HepG2 (cell line): ENCODE data around the gene SAMD15. TPM values are rescaled to one million over a fixed set of nuclear protein-coding genes. Genes with fewer than 3 reads are reported as not detected.

Source experiments
- ATAC-seq: fragments of 200-7000 bp; cut with Tn5 transposase; 3 replicates; pipeline ENCODE4 v1.9.1; 2020; ENCODE audit warnings: mild to moderate bottlenecking, moderate library complexity
- BruUV-seq: library from RNA; stranded (reverse); fragments of 400-500 nt; replicated peaks from 2 replicates; lab custom pipeline; 2021; lab: Mats Ljungman, UMichigan
- CTCF ChIA-PET: fragments of 300-600 bp; formaldehyde crosslinking; extraction: SDS; loops from one replicate; lab custom pipeline; 2021; ENCODE audit warnings: low total read pairs, inconsistent platforms, low intra/inter-chr PET ratio; lab: Yijun Ruan, JAX
- POLR2A ChIA-PET: fragments of 350-600 bp; sonication (Branson Sonifier 250); formaldehyde crosslinking; loops from one replicate; lab custom pipeline; 2020; ENCODE audit warnings: antibody characterized with exemption, inconsistent platforms; lab: Yijun Ruan, JAX
- DNase-seq: peaks from one replicate; pipeline ENCODE4 v3.0.0-alpha.2; 2015; ENCODE audit warnings: low spot score
- FAIRE-seq: peaks from 3 replicates; lab custom pipeline; 2011; peaks lifted over from hg19 to GRCh38; lab: Jason Lieb, UNC
- H2AFZ ChIP-seq: one replicate; pipeline ENCODE4 v1.6.1; 2011; ENCODE audit warnings: low read length, inconsistent platforms
- H3K27ac ChIP-seq: fragments of 300-600 bp; 3 replicates; pipeline ENCODE4 v1.8.0; 2011; ENCODE audit warnings: mixed run types, mild to moderate bottlenecking, mixed read lengths, low read length, inconsistent platforms; ENCODE audit not compliant: insufficient read depth; ENCODE audit errors: extremely low read length
- H3K27me3 ChIP-seq, 2 experiments: fragments of 200-600 bp in 1 of 2; 2 replicates in 1 of 2; 3 replicates in 1 of 2; pipeline versions ENCODE4 v1.6.0 to v1.8.0; 2011; ENCODE audit warnings: low read length in 2 of 2, mild to moderate bottlenecking in 2 of 2, moderate library complexity in 2 of 2, inconsistent platforms in 1 of 2; ENCODE audit not compliant: insufficient read depth in 2 of 2, control insufficient read depth in 1 of 2
- H3K36me3 ChIP-seq, 2 experiments: fragments of 200-600 bp in 1 of 2; replicated peaks in 1 of 2; 2 replicates in 1 of 2; 3 replicates in 1 of 2; pipeline versions ENCODE4 v1.5.1 to v1.8.0; 2011; ENCODE audit warnings: low read length in 2 of 2, inconsistent platforms in 1 of 2; ENCODE audit not compliant: insufficient read depth in 2 of 2, control insufficient read depth in 1 of 2
- H3K4me1 ChIP-seq: 2 replicates; pipeline ENCODE4 v1.5.1; 2012; ENCODE audit warnings: low read length, inconsistent platforms; ENCODE audit not compliant: insufficient read depth
- H3K4me2 ChIP-seq: 2 replicates; pipeline ENCODE4 v1.6.0; 2011; ENCODE audit warnings: low read depth, low read length, inconsistent platforms
- H3K4me3 ChIP-seq, 3 experiments: fragments of 200-600 bp in 1 of 3; sonication (generic), shearing (Covaris generic) in 1 of 3; replicated peaks in 1 of 3; 2 replicates each; pipeline ENCODE4 v1.5.1; 2011 to 2016; ENCODE audit warnings: low read length in 3 of 3, inconsistent platforms in 2 of 3, low read depth in 2 of 3, mild to moderate bottlenecking in 2 of 3, control low read depth in 1 of 3, mixed read lengths in 1 of 3; ENCODE audit not compliant: insufficient read depth in 1 of 3
- H3K79me2 ChIP-seq: one replicate; pipeline ENCODE4 v1.6.1; 2011; ENCODE audit warnings: low read length, inconsistent platforms; ENCODE audit not compliant: insufficient read depth
- H3K9ac ChIP-seq: 2 replicates; pipeline ENCODE4 v1.6.0; 2011; ENCODE audit warnings: mild to moderate bottlenecking, low read depth, low read length, inconsistent platforms; ENCODE audit not compliant: insufficient read depth
- H3K9me3 ChIP-seq: 2 replicates; pipeline ENCODE4 v1.5.1; 2012; ENCODE audit warnings: mild to moderate bottlenecking, low read length
- H4K20me1 ChIP-seq: 2 replicates; pipeline ENCODE4 v1.6.0; 2011; ENCODE audit warnings: inconsistent platforms, mild to moderate bottlenecking, low read length, moderate library complexity; ENCODE audit not compliant: insufficient read depth
- ATF3 ChIP-seq: sonication (generic); formaldehyde crosslinking; IDR thresholded peaks from 2 replicates; pipeline ENCODE4 v1.4.0; 2020; ENCODE audit warnings: missing genetic modification reagents
- FOXC1 ChIP-seq: sonication (generic); formaldehyde crosslinking; IDR thresholded peaks from 2 replicates; pipeline ENCODE4 v1.8.0; 2022; ENCODE audit warnings: mild to moderate bottlenecking, missing genetic modification reagents, borderline replicate concordance
- HHEX ChIP-seq: IDR thresholded peaks from 2 replicates; pipeline ENCODE4 v1.6.1; 2016; ENCODE audit warnings: control low read depth
- KLF11 ChIP-seq: IDR thresholded peaks from 2 replicates; pipeline ENCODE4 v1.6.1; 2016; ENCODE audit warnings: missing compliant biosample characterization
- REST ChIP-seq, 2 experiments: IDR thresholded peaks; 2 replicates each; pipeline ENCODE4 v1.6.1; 2011 to 2012; ENCODE audit warnings: low read length in 2 of 2, borderline replicate concordance in 1 of 2, low read depth in 1 of 2, mild to moderate bottlenecking in 1 of 2, moderate library complexity in 1 of 2
- TCF7 ChIP-seq: sonication (generic); IDR thresholded peaks from 2 replicates; pipeline ENCODE4 v1.6.1; 2016; ENCODE audit warnings: antibody characterized with exemption, low read depth
- ZNF282 ChIP-seq: fragments of 450-650 bp; IDR thresholded peaks from 2 replicates; pipeline ENCODE4 v1.6.1; 2018; ENCODE audit not compliant: partially characterized antibody
- ZNF329 ChIP-seq: sonication (generic); formaldehyde crosslinking; IDR thresholded peaks from 2 replicates; pipeline ENCODE4 v1.9.0; 2021; ENCODE audit warnings: low read depth, mild to moderate bottlenecking, missing genetic modification reagents
- ZNF496 ChIP-seq: sonication (generic); formaldehyde crosslinking; IDR thresholded peaks from 2 replicates; pipeline ENCODE4 v1.8.1; 2023; ENCODE audit warnings: mild to moderate bottlenecking, moderate library complexity, missing genetic modification reagents; ENCODE audit not compliant: insufficient replicate concordance
- ZNF672 ChIP-seq: sonication (generic); formaldehyde crosslinking; IDR thresholded peaks from 2 replicates; pipeline ENCODE4 v1.8.1; 2022; ENCODE audit warnings: missing genetic modification reagents
- WGBS: methylation state at CpG from one replicate; pipeline ENCODE4 v1.1.6; 2017; ENCODE audit warnings: low lambda C conversion rate; 5-methylcytosine and 5-hydroxymethylcytosine counted together
- in situ Hi-C: cut with HindIII; loops from 2 replicates; pipeline ENCODE4 v1.10.0; 2017; ENCODE audit warnings: low pct_unique_long_range_greater_than_20kb; ENCODE audit not compliant: extremely low pct_ligation_motif_present
- intact Hi-C: fragments of 100-400 bp; cut with micrococcal nuclease; formaldehyde crosslinking; loops from one replicate; pipeline ENCODE4 v1.10.0; 2022; ENCODE audit not compliant: unreplicated experiment
- polyA plus RNA-seq, 8 experiments: library from polyadenylated mRNA; depleted of rRNA in 3 of 8; stranded (reverse) in 7 of 8; unstranded in 1 of 8; fragments of >200 nt; fragmentation: Illumina TruSeq in 4 of 8; extraction: Trizol in 4 of 8; gene quantifications; 2 replicates each; pipeline versions ENCODE4 v1.2.1 to v1.2.3, GENCODE V29; 2011 to 2016; ENCODE audit warnings: low read depth in 4 of 8, missing spikeins in 1 of 8, mixed read lengths in 1 of 8; ENCODE audit not compliant: insufficient read depth in 1 of 8
- total RNA-seq, 5 experiments: library from RNA; depleted of rRNA; stranded (reverse); fragments of >200 nt; fragmentation: Illumina TruSeq; extraction: Trizol; gene quantifications; 2 replicates each; pipeline ENCODE4 v1.2.3, GENCODE V29; 2016; ENCODE audit warnings: low read depth in 1 of 5
- TF ChIP-seq, protein P1 (sequence below): sonication (generic); formaldehyde crosslinking; IDR thresholded peaks from 2 replicates; pipeline ENCODE4 v1.5.0; 2020; ENCODE audit warnings: missing genetic modification reagents, mild to moderate bottlenecking, borderline replicate concordance
- TF ChIP-seq, protein P2 (sequence below): sonication (generic); formaldehyde crosslinking; IDR thresholded peaks from 2 replicates; pipeline ENCODE4 v1.5.0; 2020; ENCODE audit warnings: mild to moderate bottlenecking, missing genetic modification reagents

Gene SAMD15
- total and polyA plus RNA-seq, 2 of the 13 experiments (the other 11 are each of a cell fraction or from before 2014, with no cell fraction given): 0.09 to 1.3 TPM

- Histone ChIP-seq H3K4me1 (peaks cover 12% of the 10 kb centered on the region), H3K9me3 (no peaks in the 10 kb centered on the region), H3K9ac (no peak overlapping the region), H3K27ac (no peak overlapping the region), H3K27me3 (no peaks in the 10 kb centered on the region), H3K36me3 (no peaks in the 10 kb centered on the region), H3K79me2 (no peaks in the 10 kb centered on the region), H3K4me3 (no peak overlapping the region), H4K20me1 (no peaks in the 10 kb centered on the region), H2AFZ (no peak overlapping the region), H3K4me2 (no peak overlapping the region)
- intact Hi-C loops (no loop called here), in situ Hi-C loops (no loop called here)
- FAIRE-seq (no peak), DNase-seq (no peak), ATAC-seq (no peak)
- TF ChIP-seq TCF7 (no peak), ZNF672 (CRISPR knock-in tag) (no peak), ZNF496 (CRISPR knock-in tag) (no peak), ZNF282 (no peak), FOXC1 (CRISPR knock-in tag) (no peak), ZNF329 (no peak), ATF3 (CRISPR knock-in tag) (no peak), REST (IDR thresholded peaks at IDR 0.05; ENCODE audit: borderline replicate concordance in 1 of 2, low read depth in 1 of 2, low read length in 2 of 2) (no peak), KLF11 (CRISPR knock-in tag) (no peak), HHEX (CRISPR knock-in tag) (no peak)
- TF ChIP-seq, protein P1, sequence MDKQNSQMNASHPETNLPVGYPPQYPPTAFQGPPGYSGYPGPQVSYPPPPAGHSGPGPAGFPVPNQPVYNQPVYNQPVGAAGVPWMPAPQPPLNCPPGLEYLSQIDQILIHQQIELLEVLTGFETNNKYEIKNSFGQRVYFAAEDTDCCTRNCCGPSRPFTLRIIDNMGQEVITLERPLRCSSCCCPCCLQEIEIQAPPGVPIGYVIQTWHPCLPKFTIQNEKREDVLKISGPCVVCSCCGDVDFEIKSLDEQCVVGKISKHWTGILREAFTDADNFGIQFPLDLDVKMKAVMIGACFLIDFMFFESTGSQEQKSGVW (CRISPR knock-in tag): no peak
- TF ChIP-seq, protein P2, sequence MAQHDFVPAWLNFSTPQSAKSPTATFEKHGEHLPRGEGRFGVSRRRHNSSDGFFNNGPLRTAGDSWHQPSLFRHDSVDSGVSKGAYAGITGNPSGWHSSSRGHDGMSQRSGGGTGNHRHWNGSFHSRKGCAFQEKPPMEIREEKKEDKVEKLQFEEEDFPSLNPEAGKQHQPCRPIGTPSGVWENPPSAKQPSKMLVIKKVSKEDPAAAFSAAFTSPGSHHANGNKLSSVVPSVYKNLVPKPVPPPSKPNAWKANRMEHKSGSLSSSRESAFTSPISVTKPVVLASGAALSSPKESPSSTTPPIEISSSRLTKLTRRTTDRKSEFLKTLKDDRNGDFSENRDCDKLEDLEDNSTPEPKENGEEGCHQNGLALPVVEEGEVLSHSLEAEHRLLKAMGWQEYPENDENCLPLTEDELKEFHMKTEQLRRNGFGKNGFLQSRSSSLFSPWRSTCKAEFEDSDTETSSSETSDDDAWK (CRISPR knock-in tag): no peak
- CTCF ChIA-PET: no interaction called here
- no TSS peak for BruUV-seq
- WGBS: 93% methylated on average over 4 of the region's 7 CpGs
- POLR2A ChIA-PET: interaction anchor here (1.1 to 3.5 kb wide), 3 partner anchors 9 to 47 kb away, joined by 3 to 12 read pairs (median 4); partner anchors contain the start of genes GSTZ1, POMT2, SAMD15 and TMED8
These were observed 47.3 kb upstream of the SAMD15 start for GRCh38 chr14:77329872-77330271.
